Epithelial cell of proximal tubule (primary cell): ENCODE data around the gene UBE2G2. TPM values are rescaled to one million over a fixed set of nuclear protein-coding genes. Genes with fewer than 3 reads are reported as not detected.
A peak's percentile ranks its signal among the peaks of the same experiment; 100 is the strongest.

Source experiments
- DNase-seq: peaks from one replicate; pipeline ENCODE4 v3.0.0-alpha.2; 2011; ENCODE audit warnings: low read depth
- H3K4me3 ChIP-seq: 2 replicates; pipeline ENCODE4 v1.5.1; 2011; ENCODE audit warnings: low read depth, mild to moderate bottlenecking, low read length
- total RNA-seq: library from RNA; depleted of rRNA; stranded (reverse); fragments of >200 nt; gene quantifications from 2 replicates; pipeline ENCODE4 v1.2.3, GENCODE V29; 2015
- TF ChIP-seq, protein P1 (sequence below): conservative IDR thresholded peaks from 2 replicates; pipeline ENCODE4 v1.5.1; 2012; ENCODE audit warnings: low read depth, mild to moderate bottlenecking, low read length

UBE2G2 gene
- total RNA-seq, 1 donor from 2014 or later = 29.6 TPM

DNA sequence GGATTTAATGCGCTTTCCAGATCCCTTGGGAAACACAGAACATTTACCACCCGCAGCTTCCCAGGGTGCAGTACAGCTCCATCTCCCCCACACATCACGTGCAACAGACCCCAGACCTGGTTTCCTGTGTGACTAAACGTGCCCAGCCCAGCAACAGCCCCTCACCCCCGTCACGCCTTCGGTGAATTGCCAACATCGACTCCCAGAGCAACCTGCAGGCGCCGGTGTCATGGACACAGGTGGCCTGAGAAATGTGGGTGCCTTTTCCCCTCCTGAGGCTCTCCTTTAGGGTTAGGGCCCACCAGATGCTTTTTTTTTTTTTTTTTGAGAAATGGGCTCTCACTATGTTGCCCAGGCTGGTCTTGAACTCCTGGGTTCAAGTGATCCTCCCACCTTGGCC, 40.5 kb upstream of the UBE2G2 start:
- TF ChIP-seq, protein P1, sequence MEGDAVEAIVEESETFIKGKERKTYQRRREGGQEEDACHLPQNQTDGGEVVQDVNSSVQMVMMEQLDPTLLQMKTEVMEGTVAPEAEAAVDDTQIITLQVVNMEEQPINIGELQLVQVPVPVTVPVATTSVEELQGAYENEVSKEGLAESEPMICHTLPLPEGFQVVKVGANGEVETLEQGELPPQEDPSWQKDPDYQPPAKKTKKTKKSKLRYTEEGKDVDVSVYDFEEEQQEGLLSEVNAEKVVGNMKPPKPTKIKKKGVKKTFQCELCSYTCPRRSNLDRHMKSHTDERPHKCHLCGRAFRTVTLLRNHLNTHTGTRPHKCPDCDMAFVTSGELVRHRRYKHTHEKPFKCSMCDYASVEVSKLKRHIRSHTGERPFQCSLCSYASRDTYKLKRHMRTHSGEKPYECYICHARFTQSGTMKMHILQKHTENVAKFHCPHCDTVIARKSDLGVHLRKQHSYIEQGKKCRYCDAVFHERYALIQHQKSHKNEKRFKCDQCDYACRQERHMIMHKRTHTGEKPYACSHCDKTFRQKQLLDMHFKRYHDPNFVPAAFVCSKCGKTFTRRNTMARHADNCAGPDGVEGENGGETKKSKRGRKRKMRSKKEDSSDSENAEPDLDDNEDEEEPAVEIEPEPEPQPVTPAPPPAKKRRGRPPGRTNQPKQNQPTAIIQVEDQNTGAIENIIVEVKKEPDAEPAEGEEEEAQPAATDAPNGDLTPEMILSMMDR = no peak
- H3K4me3 ChIP-seq = no peak overlapping the region
- no peak for DNase-seq

DNA sequence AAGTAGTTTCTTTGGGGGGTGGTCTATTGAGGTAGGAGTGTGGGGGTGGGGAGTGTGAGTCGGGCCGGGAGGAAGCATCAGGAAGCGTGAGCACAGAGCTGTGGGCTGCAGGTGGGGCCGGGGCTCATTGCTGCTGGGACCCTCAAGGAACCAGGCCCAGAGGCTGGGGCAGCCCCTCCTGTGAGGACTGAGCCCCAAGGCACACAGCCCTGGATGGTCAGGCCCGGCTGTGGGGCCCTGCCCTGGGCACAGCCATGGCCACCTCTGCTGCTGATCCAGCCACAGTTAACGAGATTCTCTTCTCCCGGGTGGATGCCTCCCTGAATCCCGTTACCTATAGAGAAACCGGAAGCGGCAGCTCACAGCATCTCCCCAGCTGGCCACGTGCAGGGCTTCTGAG, 39.2 kb upstream of the UBE2G2 start:
- DNase-seq = no peak
- no peak overlapping the region for H3K4me3 ChIP-seq

DNA sequence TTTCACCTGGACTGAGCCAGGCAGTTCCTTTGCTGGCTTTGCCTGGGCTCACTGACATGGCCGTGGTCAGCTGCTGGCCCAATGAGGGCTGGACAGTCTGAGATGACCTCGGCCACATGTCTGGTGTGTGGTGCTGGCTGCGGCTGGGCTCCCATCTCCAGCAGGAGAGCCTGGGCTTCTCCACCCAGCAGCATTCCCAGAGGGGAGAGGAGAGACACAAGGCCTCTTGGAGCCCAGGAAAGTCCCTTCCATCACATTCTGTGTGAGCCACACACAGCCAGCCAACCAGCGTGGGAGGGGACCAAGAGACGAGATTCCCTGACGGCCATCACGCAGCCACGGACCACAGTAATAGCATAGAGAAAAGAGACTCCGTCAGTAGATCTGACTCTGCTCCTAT, 37.3 kb upstream of the UBE2G2 start:
- no peak for DNase-seq
- TF ChIP-seq, protein P1 = no peak
- H3K4me3 ChIP-seq = no peak overlapping the region

More for the DNA sequence above, 39.2 kb upstream of the UBE2G2 start:
- TF ChIP-seq, protein P1 = no peak

DNA sequence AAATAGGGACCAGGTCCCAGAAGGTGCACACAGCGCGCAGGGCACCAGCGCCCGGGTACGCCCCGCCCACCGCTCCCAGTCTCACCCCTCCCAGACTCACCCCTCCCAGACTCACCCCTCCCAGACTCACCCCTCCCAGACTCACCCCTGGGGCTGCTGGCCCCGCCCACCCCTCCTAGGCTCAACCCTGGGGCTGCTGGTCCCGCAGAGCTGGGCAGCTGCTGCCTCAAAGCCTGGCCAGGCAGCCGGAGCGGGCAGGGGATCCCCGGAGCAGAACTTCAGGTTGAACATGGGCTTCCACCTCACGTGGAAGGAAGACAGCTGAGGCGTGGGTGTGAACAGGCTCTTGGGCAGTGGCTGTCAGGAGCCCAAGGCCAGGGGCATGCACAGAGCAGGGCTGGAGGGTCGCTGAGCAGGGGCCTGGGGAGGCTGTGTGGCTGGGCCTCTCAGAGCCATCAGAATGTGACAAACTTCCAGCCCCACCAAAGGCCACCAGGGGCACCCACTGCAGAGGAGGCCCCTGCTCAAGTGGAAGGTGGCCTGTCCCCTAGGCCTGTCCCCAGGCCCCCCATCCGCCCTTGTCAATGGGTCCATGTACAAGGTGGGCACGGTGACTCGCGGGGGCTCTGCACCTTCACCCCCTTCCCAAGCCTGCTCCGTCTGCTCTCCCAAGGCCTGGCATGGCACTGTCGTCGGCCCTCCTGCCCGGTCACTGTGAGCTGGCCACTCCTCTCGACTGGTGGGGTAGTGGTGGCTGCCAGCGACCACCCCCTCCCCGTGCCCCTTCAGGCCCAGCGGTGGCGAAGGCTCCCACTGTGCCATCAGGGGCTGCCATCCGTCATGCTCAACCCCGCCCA, 36.6 kb upstream of the UBE2G2 start:
- DNase-seq = no peak
- TF ChIP-seq, protein P1 = no peak
- H3K4me3 ChIP-seq = no peak overlapping the region

DNA sequence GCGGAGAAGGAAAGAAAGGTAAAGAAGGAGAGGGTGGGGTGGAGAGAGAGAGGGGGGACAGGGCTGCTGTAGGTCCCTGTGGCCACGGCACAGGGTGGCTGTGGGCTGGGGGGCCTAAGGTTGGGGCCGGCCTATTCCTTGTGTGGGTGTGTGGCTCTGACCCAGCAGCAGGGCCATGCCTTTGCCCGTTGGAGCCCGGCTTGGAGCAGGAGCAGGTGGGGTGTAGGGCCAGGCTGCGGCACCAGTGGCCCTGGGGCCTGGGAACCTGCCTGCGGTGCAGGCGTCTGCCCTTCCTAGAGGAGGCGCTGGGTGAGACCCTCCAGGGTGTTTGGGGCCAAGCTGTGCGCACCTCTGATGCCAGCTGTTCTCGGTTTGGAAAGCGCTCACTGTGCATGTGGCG, 35.9 kb upstream of the UBE2G2 start:
- TF ChIP-seq, protein P1 = no peak
- H3K4me3 ChIP-seq = no peak overlapping the region
- DNase-seq = no peak

DNA sequence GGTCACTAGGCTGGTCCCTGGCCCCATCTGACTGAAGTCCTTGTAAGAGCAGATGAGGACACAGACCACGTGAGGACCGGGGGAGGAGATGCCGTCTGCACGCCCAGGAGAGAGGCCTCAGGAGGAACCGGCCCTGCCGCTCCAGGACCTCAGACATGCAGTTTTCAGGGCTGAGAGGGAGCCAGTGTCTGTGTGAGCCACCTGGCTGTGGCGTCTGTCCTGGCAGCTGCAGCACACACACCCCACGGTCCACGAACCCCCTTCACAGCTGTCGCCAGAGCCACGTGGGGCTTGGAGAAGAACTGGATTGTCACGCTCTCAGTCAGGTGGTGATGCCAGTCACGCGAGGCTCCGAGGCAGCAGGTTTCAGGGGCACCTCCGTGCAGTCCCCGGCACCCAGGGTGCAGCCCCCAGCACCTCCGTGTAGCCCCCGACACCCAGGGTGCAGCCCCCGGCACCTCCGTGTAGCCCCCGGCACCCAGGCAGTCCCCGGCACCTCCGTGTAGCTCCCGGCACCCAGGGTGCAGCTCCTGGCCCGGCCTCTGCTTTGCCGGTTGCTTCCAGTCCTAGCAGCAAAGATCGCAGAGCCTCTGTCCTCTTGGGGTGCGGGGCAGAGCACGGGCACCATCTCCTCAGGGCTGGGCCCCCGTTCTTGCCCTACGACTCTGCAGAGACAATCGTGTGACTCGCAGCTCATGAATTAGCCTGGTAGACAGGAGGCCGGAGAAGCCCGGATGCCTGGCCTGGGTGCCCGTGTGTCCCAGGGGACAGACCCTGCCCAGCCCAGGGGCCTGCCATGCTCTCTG, 35.2 kb upstream of the UBE2G2 start:
- TF ChIP-seq, protein P1 = peak; percentile 5
- H3K4me3 ChIP-seq = no peak overlapping the region
- no peak for DNase-seq

DNA sequence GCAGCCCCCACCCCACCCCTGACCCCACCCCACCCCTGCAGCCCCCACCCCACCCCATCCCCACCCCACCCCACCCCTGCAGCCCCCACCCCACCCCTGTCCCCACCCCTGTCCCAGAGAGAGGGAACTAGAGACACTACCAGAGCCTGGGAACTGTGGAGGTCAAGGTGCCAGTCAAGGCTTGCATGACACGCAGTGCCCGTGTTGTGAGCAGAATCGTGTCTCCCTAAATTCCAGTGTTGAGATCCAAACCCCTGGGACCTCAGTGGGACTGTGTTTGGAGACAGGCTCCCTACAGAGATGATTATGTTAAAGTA, 34.7 kb upstream of the UBE2G2 start:
- H3K4me3 ChIP-seq = no peak overlapping the region
- TF ChIP-seq, protein P1 = no peak
- no peak for DNase-seq
